Cerebellar nuclear complex (tissue), 1 donor: ENCODE measurements around the gene EMD.
A peak's percentile ranks its signal among the peaks of the same experiment; 100 is the strongest.
"Not testable (repeated sequence)": the region's sequence is repeated elsewhere in the genome, so short reads cannot be mapped to it uniquely, and the experiment has no call there.

Experiments used
- DNase-seq, 2 experiments: peaks; one replicate each; lab custom pipeline; 2025; lab: John Stamatoyannopoulos, UW

Gene EMD

DNA sequence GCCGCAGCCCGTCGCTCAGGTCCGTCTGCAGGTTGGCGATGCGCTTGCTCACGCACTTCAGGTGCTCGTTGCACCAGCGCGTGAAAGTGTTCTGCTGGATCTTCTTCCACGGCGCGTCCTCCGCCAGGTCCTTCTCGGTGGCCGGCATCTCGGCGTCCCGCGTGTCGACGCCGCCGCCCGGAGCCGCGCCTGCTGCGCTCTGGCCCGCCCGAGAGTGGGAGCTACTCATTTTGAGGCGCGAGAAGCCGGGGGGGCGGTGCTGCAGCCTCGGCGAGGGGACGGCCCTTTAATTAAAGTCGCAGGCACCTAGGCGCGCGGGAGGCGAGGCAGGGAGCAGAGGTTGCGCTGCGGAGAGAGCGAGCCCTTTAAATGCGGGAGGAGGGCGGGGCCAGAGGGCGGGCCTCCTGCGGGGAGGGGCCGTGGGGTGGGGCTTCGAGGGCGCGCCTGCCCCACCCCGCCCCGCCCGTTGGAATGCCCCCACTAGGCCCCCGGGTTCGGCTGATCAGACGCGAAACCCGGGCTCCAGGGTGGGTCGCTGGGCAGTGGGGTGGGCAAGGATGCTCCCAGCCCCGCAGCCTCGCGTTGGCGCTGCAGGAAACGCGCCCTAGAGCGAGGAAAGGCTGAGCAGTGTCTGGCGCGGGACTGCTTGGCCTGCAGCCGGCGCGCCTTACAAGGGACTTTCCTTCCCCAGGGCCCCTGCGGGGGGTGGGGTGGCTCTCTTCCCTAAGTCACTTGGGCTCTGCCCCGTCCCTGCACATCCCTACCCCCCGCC, 7.9 kb upstream of the EMD start:
- DNase-seq = peak; percentile 19 to 67

DNA sequence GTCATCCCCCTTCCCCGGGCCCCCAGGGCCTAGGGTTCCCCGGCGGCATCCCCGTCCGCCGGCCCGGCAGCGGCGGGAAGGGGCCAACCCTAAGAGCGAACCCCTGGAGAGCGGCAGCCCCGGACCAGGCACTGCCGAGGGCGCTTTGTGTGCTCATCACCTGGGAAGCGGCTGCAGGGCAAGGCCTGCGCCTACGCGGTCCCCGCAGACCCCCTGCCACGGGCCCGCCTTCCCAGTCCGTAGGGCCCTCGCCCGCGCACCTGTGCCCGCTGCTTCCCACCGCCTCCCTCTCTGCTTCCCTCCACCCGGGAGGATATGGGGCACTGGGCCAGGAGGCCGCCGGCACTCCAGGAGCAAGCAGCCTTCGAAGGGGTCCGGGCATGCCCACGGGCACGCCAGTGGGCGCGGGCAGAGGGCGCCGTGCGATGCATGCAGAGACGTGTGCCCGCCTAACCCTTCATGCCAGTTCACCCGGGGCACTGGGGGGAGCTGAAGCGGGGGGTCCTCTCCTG, 7.2 kb upstream of the EMD start:
- no peak for DNase-seq

DNA sequence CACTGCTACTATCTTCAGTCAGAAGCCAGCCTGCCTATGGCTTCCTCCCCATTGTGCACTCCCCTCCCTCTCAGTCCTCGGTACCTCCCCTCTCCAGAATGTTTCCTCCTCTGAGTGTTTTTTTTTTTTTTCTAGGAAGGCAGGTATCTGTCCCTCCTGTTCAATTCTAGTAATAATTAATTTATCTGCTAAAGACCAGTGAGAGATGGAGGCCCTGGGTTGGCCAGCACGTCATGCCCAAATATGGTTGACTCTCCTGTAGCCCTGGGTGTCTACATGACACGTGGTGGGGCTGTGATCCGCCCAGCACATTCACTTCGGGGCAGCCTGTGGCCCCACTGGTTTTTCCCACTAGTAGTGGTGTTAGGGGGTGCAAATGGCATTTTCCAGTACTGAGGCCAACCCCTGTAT, 6.5 kb upstream of the EMD start:
- no peak for DNase-seq

DNA sequence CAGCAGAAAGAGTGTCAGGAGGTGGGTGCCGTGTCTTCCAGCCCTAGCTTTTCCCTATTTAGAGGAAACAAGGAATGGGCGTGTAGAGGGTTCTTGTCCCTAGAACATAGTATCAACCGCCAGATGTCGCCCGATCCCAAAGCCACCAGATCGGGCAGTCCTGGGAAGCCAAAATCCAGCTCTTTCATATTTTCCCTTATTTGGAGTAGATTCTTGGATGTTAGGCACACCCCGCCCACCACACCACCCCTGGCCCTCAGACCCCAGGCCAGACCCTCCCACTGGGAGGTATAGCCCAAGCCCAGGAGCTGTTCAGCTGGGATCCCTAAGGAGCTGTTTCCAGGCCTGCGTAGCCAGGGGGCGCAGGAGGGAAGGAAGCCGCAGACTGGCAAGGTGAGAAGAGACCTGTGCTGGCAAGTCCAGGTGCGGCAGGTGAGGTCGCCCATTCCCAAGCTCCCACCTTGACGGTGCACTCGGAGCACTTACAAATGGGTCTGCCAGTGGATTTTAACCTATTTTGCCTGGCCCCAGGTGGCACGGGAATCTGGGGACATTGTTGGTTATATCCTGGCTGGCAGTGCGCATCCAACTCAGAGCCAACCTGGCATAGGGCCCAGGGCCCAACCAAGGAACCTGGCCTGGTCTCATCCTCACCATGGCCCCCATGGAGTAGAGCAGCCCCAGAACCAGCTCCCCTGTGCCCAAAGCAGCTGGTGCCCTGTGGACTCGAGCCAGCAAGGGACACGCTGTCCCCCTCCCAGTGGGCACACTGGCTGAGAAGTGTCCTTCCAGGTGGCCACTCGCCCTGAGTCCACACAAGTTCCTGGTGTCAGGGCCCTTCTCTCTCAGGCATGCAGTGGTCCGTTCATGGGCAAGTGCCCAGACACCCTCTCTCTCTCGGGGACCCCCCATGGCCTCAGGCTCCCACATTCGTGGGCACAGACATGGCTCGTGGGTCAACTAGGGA, 5.5 kb upstream of the EMD start:
- peak in 1 of 2 experiments; percentile 11 for DNase-seq

DNA sequence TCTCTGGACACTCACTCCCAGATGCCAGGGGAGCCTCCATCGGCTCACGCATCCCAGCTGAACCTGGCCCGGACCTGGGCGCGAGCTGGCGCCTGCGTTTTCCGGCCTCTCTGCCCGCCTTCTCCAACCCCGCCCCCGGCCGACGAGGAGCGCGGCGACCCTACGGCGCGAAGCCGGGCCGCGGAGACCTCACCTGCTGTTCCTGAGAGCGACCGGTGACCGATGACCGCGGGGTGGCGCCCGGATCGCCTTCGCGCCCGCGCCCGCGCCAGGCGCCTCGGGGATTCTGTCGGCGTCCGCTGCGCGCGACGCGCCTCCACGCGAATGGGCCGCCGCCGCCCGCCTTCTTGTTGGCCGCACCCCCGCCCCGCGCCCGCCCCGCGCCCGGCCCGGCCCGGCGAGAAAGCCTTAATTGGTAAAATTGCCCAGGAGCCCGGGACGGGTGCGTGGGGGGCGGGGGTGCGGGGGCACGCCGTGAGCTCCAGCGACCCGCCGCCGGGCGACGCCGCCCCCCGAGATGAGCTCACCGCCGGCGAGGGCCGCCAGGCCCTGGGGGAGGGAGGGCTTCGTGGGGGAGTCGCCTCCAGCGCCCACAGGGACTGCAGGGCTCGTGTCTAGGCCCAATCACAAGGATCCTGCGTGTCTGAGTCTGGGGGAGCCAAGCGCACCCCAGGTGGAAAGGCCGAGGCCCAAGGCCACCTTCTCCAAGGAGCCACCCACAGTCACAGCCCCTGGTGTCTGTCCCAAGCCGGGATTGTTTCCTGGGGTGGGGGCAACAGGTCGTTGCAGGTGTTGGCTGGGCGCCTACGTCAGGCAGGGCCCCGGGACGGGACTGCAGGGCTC, 4.6 kb upstream of the EMD start, which contains the start of gene FLNA:
Gene FLNA (minus strand): TSS at position 322 of the 843 bp plus-strand sequence. CDS start 3,389 bp downstream, outside the sequence.
- DNase-seq = no peak

DNA sequence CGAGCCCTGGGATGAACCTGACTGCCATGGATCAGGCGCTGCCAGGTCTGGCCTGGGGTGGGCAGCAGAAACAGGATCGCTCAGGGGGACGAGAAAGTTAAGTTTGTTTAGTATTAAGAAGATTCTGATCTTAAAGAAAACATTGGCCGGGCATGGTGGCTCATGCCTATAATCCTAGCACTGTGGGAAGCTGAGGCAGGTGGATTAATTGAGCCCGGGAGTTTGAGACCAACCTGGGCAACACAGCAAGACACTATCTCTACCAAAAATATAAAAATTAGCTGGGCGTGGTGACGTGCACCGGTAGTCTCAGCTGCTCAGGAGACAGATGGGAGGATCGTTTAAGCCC, 4.0 kb upstream of the EMD start:
- no peak for DNase-seq

DNA sequence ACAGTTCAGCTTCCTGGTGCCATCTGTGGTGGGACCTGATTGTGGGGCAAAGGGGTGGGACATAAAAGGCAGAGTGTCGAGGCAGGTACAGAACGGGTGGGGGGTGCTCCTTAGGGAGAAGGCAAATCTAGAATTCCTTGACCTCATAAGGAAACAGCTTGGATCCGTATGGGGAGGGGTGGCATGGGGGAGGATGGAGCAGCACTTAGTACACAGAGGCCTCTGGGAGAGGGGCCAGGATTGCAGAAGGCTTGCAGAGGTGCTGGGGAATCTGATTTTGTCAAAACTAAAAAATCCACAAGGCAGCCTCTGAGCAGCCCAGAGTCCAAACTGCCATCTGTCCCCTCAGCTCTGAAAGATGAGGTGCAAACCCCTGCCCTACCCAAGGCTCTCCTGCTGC, 2.3 kb upstream of the EMD start:
- DNase-seq = no peak

DNA sequence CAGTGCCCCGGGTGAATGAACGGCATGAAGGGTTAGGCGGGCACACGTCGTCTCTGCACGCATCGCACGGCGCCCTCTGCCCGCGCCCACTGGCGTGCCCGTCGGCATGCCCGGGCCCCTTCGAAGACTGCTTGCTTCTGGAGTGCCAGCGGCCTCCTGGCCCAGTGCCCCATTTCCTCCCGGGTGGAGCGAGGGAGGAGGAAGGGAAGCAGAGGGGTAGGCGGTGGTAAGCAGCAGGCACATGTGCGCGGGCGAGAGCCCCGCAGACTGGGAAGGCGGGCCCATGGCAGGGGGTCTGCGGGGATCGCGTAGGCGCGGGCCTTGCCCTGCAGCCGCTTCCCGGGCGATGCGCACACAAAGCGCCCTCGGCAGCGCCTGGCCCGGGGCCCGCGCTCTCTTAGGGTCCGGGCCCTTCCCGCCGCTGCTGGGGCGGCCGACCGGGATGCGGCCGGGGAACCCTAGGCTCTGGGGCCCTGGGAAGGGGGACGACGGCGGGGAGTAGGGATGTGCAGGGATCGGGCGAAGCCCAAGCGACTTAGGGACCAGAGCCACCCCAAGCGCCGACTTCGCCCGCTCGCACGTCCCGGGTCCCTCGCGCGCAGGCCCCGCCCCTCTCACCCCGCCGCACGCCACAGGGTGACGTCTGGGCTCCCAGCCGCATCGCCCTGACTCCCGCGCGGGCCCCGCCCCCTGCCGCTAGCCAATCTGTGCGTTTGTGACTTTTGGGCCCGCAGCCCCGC, 866 bp upstream of the EMD start:
- no peak for DNase-seq

DNA sequence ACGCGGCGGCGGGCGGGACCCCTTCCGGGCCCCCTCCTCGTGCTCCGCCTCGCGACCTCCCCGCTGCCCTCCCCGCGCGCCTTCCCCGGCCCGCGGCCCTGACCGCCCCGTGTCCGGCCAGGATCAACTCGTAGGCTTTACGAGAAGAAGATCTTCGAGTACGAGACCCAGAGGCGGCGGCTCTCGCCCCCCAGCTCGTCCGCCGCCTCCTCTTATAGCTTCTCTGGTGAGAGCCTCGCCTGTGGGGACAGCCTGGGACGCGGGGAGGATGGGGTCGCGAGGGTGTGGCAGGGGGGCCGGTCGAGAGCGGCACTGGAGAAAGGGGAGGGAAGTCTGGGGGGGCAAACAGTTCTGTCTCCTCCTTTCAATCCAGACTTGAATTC, 465 bp downstream of the EMD start:
- no peak for DNase-seq

DNA sequence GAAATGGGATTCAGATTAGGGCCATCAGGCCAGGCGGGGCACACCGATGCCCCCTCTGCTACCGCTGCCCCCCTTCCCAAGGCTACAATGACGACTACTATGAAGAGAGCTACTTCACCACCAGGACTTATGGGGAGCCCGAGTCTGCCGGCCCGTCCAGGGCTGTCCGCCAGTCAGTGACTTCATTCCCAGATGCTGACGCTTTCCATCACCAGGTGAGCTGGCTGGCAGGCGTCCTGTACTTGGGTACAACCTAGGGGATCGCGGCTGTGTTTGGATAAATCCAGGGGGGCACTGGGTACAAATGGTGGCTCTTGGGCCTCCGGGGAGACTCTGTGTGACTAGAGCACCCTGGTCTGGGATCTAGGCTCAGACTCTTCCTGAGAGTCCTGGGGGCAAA, 1.1 kb downstream of the EMD start:
- no peak for DNase-seq

DNA sequence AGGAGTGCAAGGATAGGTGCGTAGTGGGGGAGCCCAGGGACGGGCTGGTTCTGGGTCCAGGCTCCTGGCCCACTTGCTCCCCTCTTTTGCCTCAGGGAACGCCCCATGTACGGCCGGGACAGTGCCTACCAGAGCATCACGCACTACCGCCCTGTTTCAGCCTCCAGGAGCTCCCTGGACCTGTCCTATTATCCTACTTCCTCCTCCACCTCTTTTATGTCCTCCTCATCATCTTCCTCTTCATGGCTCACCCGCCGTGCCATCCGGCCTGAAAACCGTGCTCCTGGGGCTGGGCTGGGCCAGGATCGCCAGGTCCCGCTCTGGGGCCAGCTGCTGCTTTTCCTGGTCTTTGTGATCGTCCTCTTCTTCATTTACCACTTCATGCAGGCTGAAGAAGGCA, 1.7 kb downstream of the EMD start:
- no peak for DNase-seq

DNA sequence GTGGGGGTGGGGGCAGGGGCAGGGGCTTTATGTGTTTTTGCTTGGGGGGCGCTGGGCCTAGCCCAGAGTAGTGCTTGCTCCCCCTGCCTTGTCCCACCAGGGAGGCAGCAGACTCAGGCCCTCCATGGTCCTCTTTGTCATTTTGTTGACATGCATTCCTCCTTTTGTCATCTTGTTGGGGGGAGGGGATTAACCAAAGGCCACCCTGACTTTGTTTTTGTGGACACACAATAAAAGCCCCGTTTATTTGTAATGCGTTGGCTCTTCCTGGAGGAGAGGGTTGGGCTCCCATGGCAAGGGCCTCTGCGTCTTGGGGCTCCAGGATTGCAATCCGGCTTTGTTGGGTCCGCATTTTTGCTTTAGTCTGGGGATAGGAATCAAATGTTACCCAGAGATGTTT, 2.2 kb downstream of the EMD start:
- no peak for DNase-seq

DNA sequence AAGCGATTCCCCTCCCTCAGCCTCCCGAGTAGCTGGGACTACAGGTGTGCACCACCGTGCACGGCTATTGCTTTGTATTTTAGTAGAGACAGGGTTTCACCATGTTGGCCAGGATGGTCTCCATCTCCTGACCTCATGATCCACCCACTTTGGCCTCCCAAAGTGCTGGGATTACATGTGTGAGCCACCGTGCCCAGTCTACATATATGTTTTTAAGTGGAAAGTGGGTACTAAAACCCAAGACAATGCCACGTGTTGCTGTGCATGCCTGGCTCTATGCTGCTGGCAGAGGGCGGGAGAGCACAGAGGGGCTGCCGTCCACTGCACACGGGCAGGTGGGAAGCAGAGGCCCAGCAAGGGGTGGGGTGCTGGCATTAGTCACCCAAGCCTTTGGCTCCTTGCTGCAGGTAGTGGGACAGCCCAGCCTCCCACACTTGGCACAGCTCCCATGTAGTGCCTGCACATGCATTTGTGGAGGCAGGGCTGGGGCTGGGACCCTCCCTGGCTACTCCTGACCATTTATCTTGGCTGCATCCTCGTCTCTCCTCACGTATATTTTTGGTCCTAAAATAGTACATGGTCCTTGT, 3.5 kb downstream of the EMD start:
- no peak for DNase-seq

DNA sequence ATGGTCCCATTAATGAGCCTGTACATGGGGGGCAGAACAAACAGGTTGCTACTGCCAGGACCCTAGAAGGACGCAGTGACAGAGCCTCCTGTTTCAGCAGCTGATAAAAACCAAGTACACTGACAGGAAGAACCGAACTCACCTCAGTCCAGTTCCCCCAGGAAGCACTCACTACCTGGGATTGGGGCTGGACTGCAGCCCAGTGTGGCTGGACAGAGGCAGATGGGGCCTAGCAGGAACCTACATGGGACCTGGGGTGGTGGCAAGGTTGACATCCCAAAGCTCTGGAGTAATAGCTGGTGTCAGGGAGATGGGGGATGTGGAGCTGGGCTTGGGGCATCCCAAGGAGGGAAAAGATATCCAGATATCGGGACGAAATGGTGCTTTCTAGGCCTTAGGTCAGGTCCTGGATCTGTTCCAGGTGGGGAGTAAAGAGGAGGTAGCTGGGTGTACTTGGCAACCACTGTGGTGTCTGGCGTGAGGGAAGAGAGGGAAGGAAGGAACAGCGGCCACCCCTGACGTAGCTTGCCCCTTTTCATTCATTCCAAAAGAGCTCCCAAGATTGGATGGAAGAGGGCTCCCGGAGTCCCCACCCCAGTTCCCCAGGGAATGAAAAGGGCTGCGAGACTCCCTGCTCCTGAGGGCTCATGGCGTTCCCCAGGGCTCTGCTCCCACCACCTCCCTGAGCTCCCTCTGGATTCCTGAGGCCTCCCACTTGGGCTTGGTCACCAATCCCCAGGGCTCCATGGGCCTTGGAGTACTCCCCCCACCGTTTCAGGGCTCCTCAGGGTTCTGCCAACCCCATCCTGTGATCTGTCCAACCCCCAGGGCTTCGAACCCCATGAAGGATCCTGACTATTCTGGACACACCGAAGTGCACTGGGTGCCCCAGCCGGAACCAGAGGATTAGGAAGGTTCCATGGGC, 4.5 kb downstream of the EMD start:
- no peak for DNase-seq

DNA sequence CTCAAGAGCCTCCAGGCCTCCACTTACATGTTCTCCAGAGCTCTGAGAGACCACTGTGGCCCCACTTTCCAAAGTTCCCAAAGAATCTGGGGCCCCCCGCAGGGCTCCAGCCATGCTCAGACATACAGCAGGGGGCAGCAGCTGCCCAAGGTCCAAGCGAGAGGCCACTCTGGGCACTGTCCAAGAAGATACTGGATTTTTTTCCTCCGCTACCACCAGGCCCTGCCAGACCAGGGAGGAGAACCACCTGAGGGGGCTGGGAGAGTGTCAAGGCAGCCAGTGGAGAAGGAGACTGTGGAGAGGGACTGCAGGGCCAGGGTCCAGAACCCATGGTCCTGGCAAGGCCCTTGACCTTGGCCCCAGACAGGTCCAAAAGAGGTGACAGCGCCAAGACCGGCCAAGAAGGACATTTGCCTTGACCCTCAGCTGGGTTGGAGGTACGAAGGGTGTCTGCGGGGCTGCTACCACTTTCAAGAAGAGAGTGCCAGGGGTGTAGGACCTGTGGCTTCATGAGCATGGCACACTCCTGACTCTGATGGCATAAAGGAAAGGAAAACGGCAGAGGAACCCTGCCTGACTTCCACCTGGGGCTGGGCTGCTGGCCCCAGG, 5.3 kb downstream of the EMD start:
- no peak for DNase-seq

DNA sequence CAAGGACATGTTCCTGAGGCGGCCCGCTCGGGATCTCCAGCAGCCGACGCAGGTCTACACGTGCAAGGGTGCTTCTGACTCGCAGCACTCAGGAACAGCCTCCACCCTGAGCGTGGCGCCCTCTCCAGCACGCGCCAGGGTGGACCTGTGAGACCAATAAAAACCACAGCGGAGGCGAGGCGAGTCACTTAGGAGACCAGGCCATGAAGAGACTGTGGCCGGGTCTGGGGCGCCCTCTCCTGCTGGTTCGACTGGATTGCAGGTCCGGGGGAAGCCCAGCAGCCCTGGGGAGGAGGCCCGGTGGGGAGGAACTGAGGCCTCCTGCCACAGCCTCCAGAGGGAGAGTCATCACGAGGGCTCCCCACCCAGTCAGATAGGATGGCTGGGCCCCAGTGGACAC, 9.0 kb downstream of the EMD start:
- DNase-seq = not testable (repeated sequence)

DNA sequence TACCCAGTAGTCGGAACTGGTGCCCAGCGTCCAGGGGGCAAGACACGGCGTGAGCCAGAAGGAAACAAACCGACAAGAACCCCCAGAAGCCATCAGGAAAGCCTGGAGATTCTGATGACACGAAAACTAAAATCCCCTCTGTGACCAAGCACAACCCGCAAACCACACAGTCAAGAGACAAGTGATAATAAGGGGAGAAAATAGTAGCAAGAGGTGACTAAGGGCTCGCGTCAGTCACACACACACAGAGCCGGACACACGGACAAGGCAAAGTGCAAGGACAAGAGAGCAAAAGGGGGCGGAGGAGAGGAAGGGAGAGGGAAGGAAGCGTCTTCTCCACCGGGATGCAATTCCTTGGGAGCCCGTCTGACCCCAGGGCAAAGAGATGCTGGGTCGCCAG, 9.6 kb downstream of the EMD start:
- DNase-seq = not testable (repeated sequence)

DNA sequence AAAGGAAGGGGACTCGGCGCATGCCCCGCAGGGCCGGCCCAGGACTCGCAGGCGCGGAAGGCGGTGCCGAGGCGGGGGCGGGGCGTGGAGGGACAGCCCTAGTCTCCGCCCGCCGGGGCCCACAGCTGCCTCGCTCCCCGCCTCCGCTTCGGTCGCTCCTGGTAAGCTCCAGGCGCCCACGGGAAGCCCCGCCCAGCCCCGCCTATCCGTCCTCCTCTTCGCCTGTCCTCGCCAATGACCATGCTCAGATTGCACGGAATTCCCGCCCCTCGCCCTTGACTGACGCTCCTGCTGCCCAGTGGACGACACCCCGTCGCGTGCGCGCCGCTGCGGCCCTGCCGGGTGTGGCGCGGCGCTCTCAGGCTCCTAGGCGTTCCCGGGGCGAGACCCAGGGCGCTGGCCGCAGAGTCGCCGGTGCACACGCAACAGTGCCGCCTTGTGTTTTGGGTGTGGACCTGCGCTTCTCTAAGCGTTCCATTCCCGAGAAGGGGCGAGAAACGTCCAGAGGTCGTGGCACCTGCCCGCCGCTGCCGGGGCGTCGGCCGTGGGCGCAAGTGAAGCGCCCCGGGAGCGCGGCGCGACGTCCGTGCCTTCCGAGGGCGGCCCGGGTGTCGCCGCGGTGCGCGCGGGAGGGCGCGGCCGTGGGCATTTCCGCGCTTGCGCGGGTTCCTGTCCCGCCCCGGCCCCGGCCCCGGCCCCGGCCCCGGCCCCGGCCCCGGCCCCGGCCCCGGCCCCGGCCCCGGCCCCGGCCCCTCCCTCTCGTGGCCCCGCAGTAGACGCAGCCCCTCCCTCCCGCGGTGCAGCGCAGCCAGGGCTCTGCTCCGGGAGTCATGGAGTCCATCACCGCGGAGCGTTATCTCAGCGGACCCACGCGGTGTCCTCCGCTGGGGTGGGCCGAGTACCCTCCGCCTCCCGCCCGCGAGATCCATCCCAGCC, 11.0 kb downstream of the EMD start:
- not testable (repeated sequence) for DNase-seq
